Colonic mucosa (tissue), 4 donors: Measurements from ENCODE around the gene CDK6. TPM values are rescaled to one million over a fixed set of nuclear protein-coding genes. Genes with fewer than 3 reads are reported as not detected.

ENCODE experiments used
- DNase-seq: peaks from one replicate; pipeline ENCODE4 v3.0.0-alpha.2; 2020
- H3K27ac ChIP-seq: fragments of 200-600 bp; one replicate; pipeline ENCODE4 v1.8.0; 2021
- H3K27me3 ChIP-seq: fragments of 200-600 bp; one replicate; pipeline ENCODE4 v1.8.0; 2021
- H3K36me3 ChIP-seq: fragments of 200-600 bp; one replicate; pipeline ENCODE4 v1.8.0; 2021
- H3K4me1 ChIP-seq: fragments of 200-600 bp; one replicate; pipeline ENCODE4 v1.8.0; 2021; ENCODE audit warnings: mild to moderate bottlenecking
- H3K4me3 ChIP-seq: fragments of 200-600 bp; one replicate; pipeline ENCODE4 v1.8.0; 2021
- H3K9ac ChIP-seq, 2 donors: one replicate each; pipeline ENCODE4 v1.7.0; 2013; ENCODE audit warnings: control low read depth in 2 of 2, low read depth in 2 of 2, low read length in 2 of 2
- H3K9me3 ChIP-seq: fragments of 200-600 bp; one replicate; pipeline ENCODE4 v1.8.0; 2021
- CTCF ChIP-seq: fragments of 200-600 bp; IDR thresholded peaks from one replicate; pipeline ENCODE4 v1.8.0; 2022; ENCODE audit warnings: antibody characterized with exemption, mild to moderate bottlenecking
- intact Hi-C: fragments of 100-400 bp; cut with DNase I; formaldehyde crosslinking; loops from one replicate; pipeline ENCODE4 v1.14.1; 2022
- total RNA-seq, 2 donors: library from RNA; stranded (reverse); fragmentation: NEBNext Ultra II Directional in 1 of 2; extraction: Animal tissue kit (Norgen Biotek cat#: 25700) in 1 of 2; gene quantifications; one replicate each; pipeline ENCODE4 v1.2.1, GENCODE V29; 2021
- donor health status: healthy.
- donor health status: DM: no; HTN: no; CAD: no.
- donor health status: DM: no; HTN: no; CAD: no.

CDK6 gene
- total RNA-seq, 2 donors from 2014 or later: 37.1 to 55.4 TPM

GRCh38 chr7:92854501-92855238, 18.3 kb upstream of the CDK6 start:
- no peak for DNase-seq
- Histone ChIP-seq H3K36me3 (no peaks in the 10 kb centered on the region), H3K9me3 (no peaks in the 10 kb centered on the region), H3K4me1 (no peaks in the 10 kb centered on the region), H3K27ac (no peak overlapping the region), H3K27me3 (no peaks in the 10 kb centered on the region), H3K4me3 (no peak overlapping the region), H3K9ac (no peak overlapping the region)
- intact Hi-C loops: no loop called here
- TF ChIP-seq CTCF: no peak

- Histone ChIP-seq H3K4me1 (no peaks in the 10 kb centered on the region), H3K27ac (no peak overlapping the region), H3K27me3 (no peaks in the 10 kb centered on the region), H3K9ac (no peak overlapping the region), H3K9me3 (no peaks in the 10 kb centered on the region), H3K36me3 (no peaks in the 10 kb centered on the region), H3K4me3 (no peak overlapping the region)
- no peak for DNase-seq
- TF ChIP-seq CTCF: no peak
- intact Hi-C loops: no loop called here
These were observed 15.4 kb upstream of the CDK6 start for GRCh38 chr7:92851732-92852131.

GRCh38 chr7:92850516-92850915, 14.1 kb upstream of the CDK6 start:
- no peak overlapping the region for H3K4me3 ChIP-seq
- H3K27ac ChIP-seq: no peak overlapping the region
- H3K4me1 ChIP-seq: no peaks in the 10 kb centered on the region
- no peak for TF ChIP-seq CTCF
- no peak for DNase-seq
- no peaks in the 10 kb centered on the region for H3K27me3 ChIP-seq
- no peaks in the 10 kb centered on the region for H3K9me3 ChIP-seq
- intact Hi-C loops: no loop called here
- no peak overlapping the region for H3K9ac ChIP-seq
- H3K36me3 ChIP-seq: no peaks in the 10 kb centered on the region

- no peaks in the 10 kb centered on the region for H3K36me3 ChIP-seq
- H3K9ac ChIP-seq: no peak overlapping the region
- no peaks in the 10 kb centered on the region for H3K27me3 ChIP-seq
- intact Hi-C loops: no loop called here
- H3K9me3 ChIP-seq: no peaks in the 10 kb centered on the region
- TF ChIP-seq CTCF: no peak
- no peak overlapping the region for H3K27ac ChIP-seq
- H3K4me1 ChIP-seq: no peaks in the 10 kb centered on the region
- no peak overlapping the region for H3K4me3 ChIP-seq
- DNase-seq: no peak
These were observed 12.9 kb upstream of the CDK6 start for GRCh38 chr7:92849322-92849721.

GRCh38 chr7:92848851-92849250, 12.5 kb upstream of the CDK6 start:
- no peak overlapping the region for H3K9ac ChIP-seq
- H3K4me3 ChIP-seq: no peak overlapping the region
- no peaks in the 10 kb centered on the region for H3K36me3 ChIP-seq
- H3K27me3 ChIP-seq: no peaks in the 10 kb centered on the region
- peak; percentile 50 for DNase-seq
- H3K27ac ChIP-seq: no peak overlapping the region
- intact Hi-C loops: no loop called here
- TF ChIP-seq CTCF: no peak
- no peaks in the 10 kb centered on the region for H3K9me3 ChIP-seq
- no peaks in the 10 kb centered on the region for H3K4me1 ChIP-seq
